Glutamatergic neuron (in vitro differentiated cells): ENCODE data around the gene PHF10. TPM values are rescaled to one million over a fixed set of nuclear protein-coding genes. Genes with fewer than 3 reads are reported as not detected.

ENCODE experiments used
- DNase-seq: peaks from one replicate; pipeline ENCODE4 v3.0.0; 2022
- H3K27ac Mint-ChIP-seq: one replicate; pipeline ENCODE4 v1.8.0; 2020; ENCODE audit warnings: mild to moderate bottlenecking, mixed read lengths, inconsistent platforms; ENCODE audit not compliant: unreplicated experiment
- H3K27me3 Mint-ChIP-seq: one replicate; pipeline ENCODE4 v1.8.0; 2020; ENCODE audit warnings: mild to moderate bottlenecking, moderate library complexity, mixed read lengths, inconsistent platforms; ENCODE audit not compliant: unreplicated experiment
- H3K36me3 Mint-ChIP-seq: one replicate; pipeline ENCODE4 v1.8.0; 2020; ENCODE audit warnings: mild to moderate bottlenecking, mixed read lengths, inconsistent platforms; ENCODE audit not compliant: unreplicated experiment
- H3K4me1 Mint-ChIP-seq: one replicate; pipeline ENCODE4 v1.8.0; 2020; ENCODE audit warnings: mild to moderate bottlenecking, low read depth, mixed read lengths, inconsistent platforms; ENCODE audit not compliant: unreplicated experiment
- H3K4me3 Mint-ChIP-seq: one replicate; pipeline ENCODE4 v1.8.0; 2020; ENCODE audit warnings: mild to moderate bottlenecking, mixed read lengths, inconsistent platforms; ENCODE audit not compliant: unreplicated experiment
- H3K9me3 Mint-ChIP-seq: one replicate; pipeline ENCODE4 v1.8.0; 2020; ENCODE audit warnings: mild to moderate bottlenecking, moderate library complexity, mixed read lengths, inconsistent platforms; ENCODE audit not compliant: unreplicated experiment
- total RNA-seq: library from RNA; stranded (reverse); fragmentation: NEBNext Ultra II Directional; extraction: Animal tissue kit (Norgen Biotek cat#: 25700); gene quantifications from one replicate; pipeline ENCODE4 v1.2.1, GENCODE V29; 2021; ENCODE audit not compliant: unreplicated experiment
- TF ChIP-seq, protein P1 (sequence below): fragments of 200-600 bp; sonication (generic); IDR thresholded peaks from one replicate; pipeline ENCODE4 v1.5.0; 2021; ENCODE audit not compliant: partially characterized antibody, unreplicated experiment

Gene PHF10
- total RNA-seq, 1 donor from 2014 or later: 21.2 TPM

DNA sequence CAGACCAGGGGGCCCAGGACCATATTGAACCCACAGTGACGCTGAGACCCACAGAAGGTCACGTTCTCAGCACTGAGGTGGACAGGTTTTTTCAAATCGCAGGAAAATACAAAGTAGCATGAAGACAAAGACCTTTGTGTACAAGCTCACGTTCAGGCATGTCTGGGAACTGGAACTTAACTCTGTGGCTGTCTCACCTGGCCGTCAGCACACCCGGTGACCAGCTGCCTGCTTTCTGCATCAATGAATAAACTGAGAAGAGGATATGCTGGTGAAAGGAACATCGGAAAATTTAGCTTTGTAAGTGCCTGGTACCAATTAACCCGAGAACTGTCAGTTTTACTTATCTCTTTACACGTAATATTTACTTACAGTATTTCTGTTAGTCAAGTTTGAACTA is 59.0 kb downstream of the PHF10 start:
- H3K27ac Mint-ChIP-seq: no peak overlapping the region

DNA sequence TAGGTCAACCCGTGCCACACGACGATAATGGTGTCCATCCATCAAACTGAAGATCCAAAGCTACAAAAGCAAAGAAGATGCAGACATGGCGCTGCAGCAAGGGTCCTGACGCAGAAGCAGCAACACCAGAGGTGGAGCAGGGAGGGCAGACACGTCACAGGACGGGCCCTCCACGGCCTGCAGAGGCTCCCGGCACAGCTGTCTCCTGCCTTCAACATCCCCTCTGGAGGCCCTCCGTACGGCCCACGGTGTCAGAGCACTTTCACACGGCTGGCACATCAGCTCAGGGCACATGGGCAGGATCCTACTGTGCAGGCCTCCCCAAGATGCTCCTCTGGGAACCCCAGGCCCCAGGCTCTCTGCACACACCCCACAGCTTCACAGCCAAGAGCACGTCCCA is 60.1 kb downstream of the PHF10 start:
- no peak overlapping the region for H3K27ac Mint-ChIP-seq
- H3K36me3 Mint-ChIP-seq: peaks cover 9% of the 10 kb centered on the region
- TF ChIP-seq, protein P1, sequence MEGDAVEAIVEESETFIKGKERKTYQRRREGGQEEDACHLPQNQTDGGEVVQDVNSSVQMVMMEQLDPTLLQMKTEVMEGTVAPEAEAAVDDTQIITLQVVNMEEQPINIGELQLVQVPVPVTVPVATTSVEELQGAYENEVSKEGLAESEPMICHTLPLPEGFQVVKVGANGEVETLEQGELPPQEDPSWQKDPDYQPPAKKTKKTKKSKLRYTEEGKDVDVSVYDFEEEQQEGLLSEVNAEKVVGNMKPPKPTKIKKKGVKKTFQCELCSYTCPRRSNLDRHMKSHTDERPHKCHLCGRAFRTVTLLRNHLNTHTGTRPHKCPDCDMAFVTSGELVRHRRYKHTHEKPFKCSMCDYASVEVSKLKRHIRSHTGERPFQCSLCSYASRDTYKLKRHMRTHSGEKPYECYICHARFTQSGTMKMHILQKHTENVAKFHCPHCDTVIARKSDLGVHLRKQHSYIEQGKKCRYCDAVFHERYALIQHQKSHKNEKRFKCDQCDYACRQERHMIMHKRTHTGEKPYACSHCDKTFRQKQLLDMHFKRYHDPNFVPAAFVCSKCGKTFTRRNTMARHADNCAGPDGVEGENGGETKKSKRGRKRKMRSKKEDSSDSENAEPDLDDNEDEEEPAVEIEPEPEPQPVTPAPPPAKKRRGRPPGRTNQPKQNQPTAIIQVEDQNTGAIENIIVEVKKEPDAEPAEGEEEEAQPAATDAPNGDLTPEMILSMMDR: no peak
- peaks cover 3% of the 10 kb centered on the region for H3K4me1 Mint-ChIP-seq
- H3K9me3 Mint-ChIP-seq: no peaks in the 10 kb centered on the region
- no peak for DNase-seq
- H3K4me3 Mint-ChIP-seq: no peak overlapping the region
- H3K27me3 Mint-ChIP-seq: peaks cover 4% of the 10 kb centered on the region

More for the DNA sequence above, 59.0 kb downstream of the PHF10 start:
- no peak overlapping the region for H3K4me3 Mint-ChIP-seq
- H3K4me1 Mint-ChIP-seq: peaks cover 5% of the 10 kb centered on the region
- TF ChIP-seq, protein P1: no peak
- DNase-seq: no peak
- peaks cover 6% of the 10 kb centered on the region for H3K36me3 Mint-ChIP-seq
- H3K27me3 Mint-ChIP-seq: no peaks in the 10 kb centered on the region
- H3K9me3 Mint-ChIP-seq: no peaks in the 10 kb centered on the region

DNA sequence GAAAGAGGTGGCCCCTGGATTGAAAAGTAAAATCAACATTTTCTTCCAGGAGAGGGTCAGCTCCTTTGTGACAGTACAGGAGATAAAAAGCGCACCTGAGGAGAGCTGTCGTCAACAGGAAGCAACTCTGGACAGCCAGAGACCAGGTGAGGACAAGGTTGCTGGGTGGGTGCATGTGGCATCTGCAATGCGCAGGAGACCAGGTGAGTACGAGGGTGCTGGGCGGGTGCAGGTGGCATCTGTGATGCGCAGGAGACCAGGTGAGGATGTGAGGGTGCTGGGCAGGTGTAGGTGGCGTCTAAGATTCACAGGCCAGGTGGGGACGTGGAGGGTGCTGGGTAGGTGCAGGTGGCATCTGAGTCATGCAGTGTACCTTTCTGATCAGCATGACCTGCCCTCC is 60.8 kb downstream of the PHF10 start:
- peaks cover 13% of the 10 kb centered on the region for H3K36me3 Mint-ChIP-seq
- H3K4me3 Mint-ChIP-seq: no peak overlapping the region
- TF ChIP-seq, protein P1: no peak
- DNase-seq: no peak
- H3K27me3 Mint-ChIP-seq: peaks cover 4% of the 10 kb centered on the region
- peaks cover 3% of the 10 kb centered on the region for H3K4me1 Mint-ChIP-seq
- H3K27ac Mint-ChIP-seq: no peak overlapping the region
- no peaks in the 10 kb centered on the region for H3K9me3 Mint-ChIP-seq

DNA sequence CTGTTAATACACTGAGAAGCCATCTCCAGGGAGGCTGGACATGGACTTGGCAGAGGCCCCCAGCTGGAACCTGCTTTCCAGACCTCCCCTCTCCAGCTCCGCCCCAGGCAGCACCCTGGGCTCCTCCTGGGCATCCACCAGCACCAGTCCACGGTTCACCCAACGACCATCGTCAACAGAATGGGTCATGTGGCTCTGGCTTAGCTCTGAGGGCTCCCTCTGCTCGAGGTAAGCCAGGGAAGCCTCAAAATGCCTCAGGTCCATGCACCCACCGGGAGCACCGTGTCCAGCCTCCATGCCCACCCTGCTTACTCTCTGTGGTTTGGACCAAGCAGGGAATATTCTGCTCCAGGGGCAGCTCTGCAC is 62.9 kb downstream of the PHF10 start:
- Mint-ChIP-seq H3K4me1 (peaks cover 2% of the 10 kb centered on the region), H3K36me3 (peaks cover 16% of the 10 kb centered on the region), H3K4me3 (no peak overlapping the region), H3K27ac (no peak overlapping the region), H3K27me3 (peaks cover 4% of the 10 kb centered on the region), H3K9me3 (no peaks in the 10 kb centered on the region)
- DNase-seq: no peak
- TF ChIP-seq, protein P1: no peak

DNA sequence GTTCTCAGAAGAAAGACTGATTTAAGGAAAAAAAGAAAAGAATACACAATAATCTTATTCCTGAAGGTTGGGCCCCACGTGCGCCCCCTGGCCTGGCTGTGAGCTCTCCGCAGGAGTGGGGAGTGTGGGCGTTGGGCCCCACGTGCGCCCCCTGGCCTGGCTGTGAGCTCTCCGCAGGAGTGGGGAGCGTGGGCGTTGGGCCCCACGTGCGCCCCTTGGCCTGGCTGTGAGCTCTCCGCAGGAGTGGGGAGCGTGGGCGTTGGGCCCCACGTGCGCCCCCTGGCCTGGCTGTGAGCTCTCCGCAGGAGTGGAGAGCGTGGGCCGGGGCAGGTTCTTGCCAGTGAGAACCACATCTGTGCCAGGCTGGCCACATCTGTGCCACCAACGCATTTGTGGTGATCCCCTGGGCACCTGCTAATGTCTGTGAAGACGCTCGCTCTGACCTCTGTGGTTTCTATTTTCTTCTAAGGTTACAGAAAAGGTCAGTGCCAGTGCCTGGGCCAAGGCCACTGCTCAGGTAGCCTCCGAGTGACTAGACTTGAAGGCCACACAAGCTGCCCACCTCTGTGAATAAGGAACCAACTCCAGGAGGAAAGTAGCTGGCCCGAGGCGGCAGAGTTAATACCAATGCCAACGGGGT is 63.4 kb downstream of the PHF10 start:
- no peak overlapping the region for H3K27ac Mint-ChIP-seq
- TF ChIP-seq, protein P1: no peak
- DNase-seq: no peak
- H3K9me3 Mint-ChIP-seq: peaks cover 1% of the 10 kb centered on the region
- H3K27me3 Mint-ChIP-seq: peaks cover 4% of the 10 kb centered on the region
- H3K36me3 Mint-ChIP-seq: peaks cover 16% of the 10 kb centered on the region
- peaks cover 2% of the 10 kb centered on the region for H3K4me1 Mint-ChIP-seq
- no peak overlapping the region for H3K4me3 Mint-ChIP-seq
